ES-I3 (cell line): Measurements from ENCODE around the gene CNOT3.
"Not testable (repeated sequence)": the region's sequence is repeated elsewhere in the genome, so short reads cannot be mapped to it uniquely, and the experiment has no call there.

Source experiments
- H3K36me3 ChIP-seq: 2 replicates; pipeline ENCODE4 v1.6.1; 2013; ENCODE audit warnings: mild to moderate bottlenecking, low read length, control low read depth, moderate library complexity; ENCODE audit not compliant: insufficient read depth
- H3K4me1 ChIP-seq: 2 replicates; pipeline ENCODE4 v1.6.1; 2013; ENCODE audit warnings: mild to moderate bottlenecking, control low read depth, low read length; ENCODE audit not compliant: insufficient read depth
- H3K9ac ChIP-seq: 2 replicates; pipeline ENCODE4 v1.6.1; 2013; ENCODE audit warnings: low read depth, mild to moderate bottlenecking, low read length, moderate library complexity
- H3K9me3 ChIP-seq: 2 replicates; pipeline ENCODE4 v1.6.1; 2013; ENCODE audit warnings: mild to moderate bottlenecking, low read length, moderate library complexity; ENCODE audit not compliant: control insufficient read depth, insufficient read depth

The CNOT3 gene

GRCh38 chr19:54164369-54165068 is 27.0 kb downstream of the CNOT3 start:
- Histone ChIP-seq H3K9ac (peak overlapping the region; percentile 32; the same call in 1 of the 2 replicates), H3K36me3 (no peaks in the 10 kb centered on the region), H3K9me3 (no peaks in the 10 kb centered on the region), H3K4me1 (peaks cover 3% of the 10 kb centered on the region)

GRCh38 chr19:54165222-54165621 is 27.7 kb downstream of the CNOT3 start:
- H3K9me3 ChIP-seq = no peaks in the 10 kb centered on the region
- H3K36me3 ChIP-seq = no peaks in the 10 kb centered on the region
- no peak overlapping the region for H3K9ac ChIP-seq
- H3K4me1 ChIP-seq = peaks cover 3% of the 10 kb centered on the region

- no peak overlapping the region; the same call in 1 of the 2 replicates for H3K9ac ChIP-seq
Measured at GRCh38 chr19:54168174-54168917, 30.8 kb downstream of the CNOT3 start.

GRCh38 chr19:54169149-54169740 is 31.7 kb downstream of the CNOT3 start:
- Histone ChIP-seq H3K4me1 (peaks cover 5% of the 10 kb centered on the region; the same call in 1 of the 2 replicates), H3K9ac (no peak overlapping the region), H3K9me3 (no peaks in the 10 kb centered on the region), H3K36me3 (no peaks in the 10 kb centered on the region)

More at GRCh38 chr19:54168174-54168917, 30.8 kb downstream of the CNOT3 start:
- Histone ChIP-seq H3K4me1 (peaks cover 5% of the 10 kb centered on the region; the same call in 1 of the 2 replicates), H3K9me3 (no peaks in the 10 kb centered on the region), H3K36me3 (no peaks in the 10 kb centered on the region)

GRCh38 chr19:54171736-54172431 is 34.3 kb downstream of the CNOT3 start:
- not testable (repeated sequence) for H3K36me3 ChIP-seq, H3K9ac ChIP-seq, H3K4me1 ChIP-seq, H3K9me3 ChIP-seq

GRCh38 chr19:54172471-54173358 is 35.2 kb downstream of the CNOT3 start, which contains the start of gene TMC4:
TSS of gene TMC4 (minus strand) at chr19:54173160. CDS start at chr19:54173117, 43 bp downstream.
- Histone ChIP-seq H3K9ac (peak within 1 kb of the TSS; percentile 72), H3K36me3 (no peaks in the 10 kb centered on the region), H3K9me3 (no peaks in the 10 kb centered on the region), H3K4me1 (peaks cover 5% of the 10 kb centered on the region; the same call in 1 of the 2 replicates)

GRCh38 chr19:54173359-54173699 is 35.8 kb downstream of the CNOT3 start:
- no peaks in the 10 kb centered on the region for H3K9me3 ChIP-seq
- peak overlapping the region; percentile 72; the same call in 1 of the 2 replicates for H3K9ac ChIP-seq
- peaks cover 5% of the 10 kb centered on the region; the same call in 1 of the 2 replicates for H3K4me1 ChIP-seq
- 0 out of 2 replicates have a peak, but pooled peaks cover 2% of the 10 kb centered on the region for H3K36me3 ChIP-seq

- Histone ChIP-seq H3K9me3 (no peaks in the 10 kb centered on the region), H3K9ac (peak overlapping the region; percentile 72; the same call in 1 of the 2 replicates), H3K4me1 (peaks cover 5% of the 10 kb centered on the region; the same call in 1 of the 2 replicates), H3K36me3 (0 out of 2 replicates have a peak, but pooled peaks cover 3% of the 10 kb centered on the region)
Measured at GRCh38 chr19:54173951-54174834, 36.6 kb downstream of the CNOT3 start.

- H3K4me1 ChIP-seq = no peaks in the 10 kb centered on the region; the same call in 1 of the 2 replicates
- H3K9me3 ChIP-seq = no peaks in the 10 kb centered on the region
- peaks cover 4% of the 10 kb centered on the region; the same call in 1 of the 2 replicates for H3K36me3 ChIP-seq
- no peak overlapping the region for H3K9ac ChIP-seq
Measured at GRCh38 chr19:54178581-54179261, 41.2 kb downstream of the CNOT3 start.

- Histone ChIP-seq H3K9me3 (no peaks in the 10 kb centered on the region), H3K4me1 (no peaks in the 10 kb centered on the region; the same call in 1 of the 2 replicates), H3K9ac (no peak overlapping the region), H3K36me3 (peaks cover 6% of the 10 kb centered on the region; the same call in 1 of the 2 replicates)
Measured at GRCh38 chr19:54179262-54179852, 41.8 kb downstream of the CNOT3 start.

GRCh38 chr19:54179921-54180461 is 42.4 kb downstream of the CNOT3 start:
- Histone ChIP-seq H3K9me3 (no peaks in the 10 kb centered on the region), H3K4me1 (no peaks in the 10 kb centered on the region), H3K36me3 (peaks cover 6% of the 10 kb centered on the region; the same call in 1 of the 2 replicates), H3K9ac (no peak overlapping the region)
